ENCODE results near the gene VENTX.
"Not testable (repeated sequence)": the region's sequence is repeated elsewhere in the genome, so short reads cannot be mapped to it uniquely, and the experiment has no call there.

The VENTX gene

GRCh38 chr10:133258818-133259601 lies 21.4 kb downstream of the VENTX start:
- DNase-seq = peak; percentile 97

DNA sequence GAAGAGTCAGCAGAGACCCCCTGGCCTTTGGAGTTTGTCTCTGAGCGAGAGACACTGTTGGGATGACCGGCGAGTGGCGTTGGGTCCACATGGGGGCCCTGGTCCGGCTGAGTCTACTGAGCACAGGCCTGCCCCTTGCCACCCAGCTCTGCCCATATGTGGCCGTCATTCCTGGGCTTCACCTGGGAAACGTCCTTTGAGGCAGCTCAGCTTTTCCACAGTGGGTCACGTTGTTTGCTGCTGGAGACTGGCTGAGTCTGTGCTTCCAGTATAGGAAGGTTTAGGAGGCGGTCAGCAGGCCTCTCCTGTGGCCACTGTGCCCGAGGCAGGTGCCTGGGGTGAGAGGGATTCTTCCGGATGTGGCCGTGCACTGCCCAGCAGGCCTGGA lies 21.9 kb downstream of the VENTX start:
- DNase-seq = no peak

- DNase-seq = peak; percentile 85
Observed at GRCh38 chr10:133260895-133261725, 23.5 kb downstream of the VENTX start.

GRCh38 chr10:133261726-133262325 lies 24.2 kb downstream of the VENTX start:
- peak; percentile 86 for DNase-seq

- DNase-seq = no peak
Observed at GRCh38 chr10:133262696-133263095, 25.0 kb downstream of the VENTX start.

DNA sequence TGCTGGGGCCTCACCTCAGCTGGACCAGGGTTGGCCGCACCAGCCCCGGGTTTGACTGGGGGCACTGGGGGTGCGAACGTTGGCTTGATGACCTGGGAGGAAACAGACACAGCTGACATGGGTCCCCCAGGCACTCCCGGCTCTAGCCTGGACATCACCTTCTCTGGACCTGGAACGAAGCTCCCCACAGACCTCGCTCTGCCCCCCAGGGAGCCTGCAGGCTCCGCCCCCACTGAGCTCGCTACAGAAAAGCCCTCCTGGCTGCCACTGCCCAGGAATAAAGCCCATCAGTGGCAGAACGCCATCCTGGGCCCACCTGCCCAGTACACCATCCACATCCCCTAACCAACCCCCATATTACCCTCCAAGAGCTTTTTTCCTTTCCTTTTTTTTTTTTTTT lies 26.0 kb downstream of the VENTX start:
- DNase-seq = no peak

GRCh38 chr10:133264461-133264860 lies 26.8 kb downstream of the VENTX start:
- DNase-seq = no peak

DNA sequence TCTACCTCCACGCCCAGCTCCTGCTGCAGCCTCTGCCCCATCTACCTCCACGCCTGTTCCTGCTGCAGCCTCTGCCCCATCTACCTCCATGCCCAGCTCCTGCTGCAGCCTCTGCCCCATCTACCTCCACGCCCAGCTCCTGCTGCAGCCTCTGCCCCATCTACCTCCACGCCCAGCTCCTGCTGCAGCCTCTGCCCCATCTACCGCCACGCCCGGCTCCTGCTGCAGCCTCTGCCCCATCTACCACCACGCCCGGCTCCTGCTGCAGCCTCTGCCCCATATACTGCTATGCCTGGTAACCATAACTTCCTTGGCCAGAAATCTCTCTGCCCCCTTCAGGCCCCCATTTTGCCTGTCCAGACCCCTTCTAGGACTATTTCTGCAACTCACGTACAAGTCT lies 27.4 kb downstream of the VENTX start:
- DNase-seq = not testable (repeated sequence)

DNA sequence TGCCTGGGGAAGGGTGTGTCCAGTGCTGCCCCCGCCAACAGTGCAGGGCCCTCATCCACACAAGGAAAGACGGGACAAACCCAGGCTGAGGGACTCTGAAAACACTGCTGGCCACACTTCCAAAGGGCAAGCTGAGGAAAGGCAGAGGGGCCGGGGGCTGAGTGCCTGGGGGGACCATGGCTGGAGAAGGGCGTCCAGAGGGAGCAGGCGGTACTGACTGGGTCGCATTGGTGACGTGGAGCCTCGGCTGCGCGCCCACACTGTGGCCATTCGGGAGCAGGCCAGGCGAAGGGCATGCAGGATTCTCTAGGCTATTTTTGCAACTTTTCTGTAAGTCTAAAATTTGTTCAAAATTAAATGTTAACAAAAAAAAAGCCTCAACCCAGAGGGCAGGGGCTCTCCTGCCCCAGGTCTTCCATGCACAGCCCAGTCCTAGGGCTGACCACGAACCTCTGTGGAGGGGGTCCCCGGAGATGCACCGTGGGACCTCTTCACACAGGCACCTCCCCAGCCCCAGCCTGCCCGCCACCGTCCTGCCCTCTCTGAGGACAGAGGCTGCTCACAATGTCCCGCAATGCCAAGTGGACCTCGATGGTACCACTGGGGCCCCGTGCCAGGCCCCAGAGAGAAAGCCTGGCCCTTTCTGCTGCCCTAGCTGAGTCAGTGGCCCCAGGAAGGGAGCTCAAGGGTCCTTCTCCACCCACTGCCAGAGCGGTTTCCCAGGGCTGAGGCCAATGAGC lies 28.6 kb downstream of the VENTX start:
- DNase-seq = no peak

GRCh38 chr10:133267293-133267692 lies 29.6 kb downstream of the VENTX start:
- DNase-seq = no peak

- DNase-seq = no peak
Observed at GRCh38 chr10:133267829-133268228, 30.2 kb downstream of the VENTX start.

- DNase-seq = no peak
Observed at GRCh38 chr10:133268532-133268931, 30.9 kb downstream of the VENTX start.

DNA sequence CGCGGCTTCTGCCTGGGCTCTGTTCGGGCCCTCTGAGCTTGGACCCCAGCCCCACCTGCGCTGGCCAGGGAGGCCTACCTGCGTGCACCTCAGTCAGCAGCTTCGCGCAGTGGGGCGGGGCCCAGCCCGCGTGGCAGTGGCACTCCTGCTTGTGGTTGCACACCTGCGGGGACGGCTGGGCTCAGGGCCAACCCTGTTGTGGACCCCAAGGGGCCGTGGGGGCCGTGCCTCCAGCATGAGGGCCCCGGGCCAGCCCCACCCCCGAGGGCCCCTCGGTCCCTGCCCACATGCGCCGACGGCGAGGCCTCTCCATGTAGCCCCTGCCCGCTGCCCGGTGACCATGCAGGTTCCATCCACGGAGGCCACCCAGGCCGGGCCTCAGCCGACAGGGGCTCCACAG lies 31.7 kb downstream of the VENTX start:
- DNase-seq = no peak

- no peak for DNase-seq
Observed at GRCh38 chr10:133270204-133270603, 32.5 kb downstream of the VENTX start.

DNA sequence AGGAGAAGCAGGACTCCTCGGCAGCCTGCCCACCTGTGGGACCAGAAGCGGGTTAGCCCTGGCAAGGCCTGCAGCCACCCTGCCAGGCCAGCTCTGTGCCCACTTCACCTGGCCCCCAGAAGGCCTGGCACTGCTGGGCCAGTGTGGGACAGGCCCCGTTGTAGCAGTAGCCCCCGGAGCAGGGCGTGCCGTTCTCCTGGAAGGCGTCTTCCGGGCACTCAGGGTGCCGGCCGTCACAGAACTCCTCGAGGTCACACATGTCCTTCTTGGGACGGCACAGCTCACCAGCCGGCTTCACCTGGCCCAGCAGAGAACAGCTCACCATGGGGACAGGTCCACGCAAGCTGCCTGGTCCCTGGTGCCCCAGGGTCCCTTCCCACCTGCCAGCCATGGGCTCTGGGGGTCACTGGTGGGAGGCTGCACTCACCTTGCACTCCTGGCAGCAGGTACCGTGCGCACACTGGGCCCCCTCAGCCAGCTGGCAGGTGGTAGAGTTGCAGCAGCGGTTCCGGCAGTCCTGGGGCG lies 33.2 kb downstream of the VENTX start:
- DNase-seq = no peak

GRCh38 chr10:133271521-133272300 lies 34.1 kb downstream of the VENTX start:
- no peak for DNase-seq

DNA sequence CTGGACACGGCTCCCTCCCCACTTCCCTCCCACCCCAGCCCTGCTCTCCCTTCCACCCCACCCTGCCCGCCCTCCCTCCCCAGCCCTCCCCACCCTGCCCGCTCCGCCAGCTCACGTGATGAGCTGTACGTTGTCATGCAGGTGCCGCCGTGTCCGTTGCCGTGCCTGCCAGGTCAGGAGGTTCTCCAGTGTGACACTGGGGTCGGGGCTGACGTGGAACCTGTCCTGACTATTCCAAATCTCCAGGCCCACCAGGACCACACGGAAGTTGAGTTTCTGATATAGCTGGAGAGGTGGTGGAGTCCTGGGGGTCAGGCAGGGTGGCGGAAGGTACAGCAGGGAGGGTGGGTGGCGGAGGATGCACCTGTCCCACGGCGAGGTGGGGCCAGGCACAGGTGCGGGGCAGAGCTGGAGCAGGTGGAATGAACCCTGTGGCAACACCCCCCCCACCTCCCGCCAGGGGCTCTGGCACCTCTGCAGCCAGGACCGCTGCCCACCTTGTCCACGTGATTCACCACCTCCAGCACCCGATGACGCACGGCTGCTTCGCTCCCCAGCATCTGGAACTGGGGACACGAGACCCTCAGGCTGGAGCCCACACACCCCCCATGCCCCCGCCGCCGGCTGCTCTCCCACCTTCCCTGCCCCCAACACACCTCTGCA lies 34.8 kb downstream of the VENTX start:
- DNase-seq = no peak

DNA sequence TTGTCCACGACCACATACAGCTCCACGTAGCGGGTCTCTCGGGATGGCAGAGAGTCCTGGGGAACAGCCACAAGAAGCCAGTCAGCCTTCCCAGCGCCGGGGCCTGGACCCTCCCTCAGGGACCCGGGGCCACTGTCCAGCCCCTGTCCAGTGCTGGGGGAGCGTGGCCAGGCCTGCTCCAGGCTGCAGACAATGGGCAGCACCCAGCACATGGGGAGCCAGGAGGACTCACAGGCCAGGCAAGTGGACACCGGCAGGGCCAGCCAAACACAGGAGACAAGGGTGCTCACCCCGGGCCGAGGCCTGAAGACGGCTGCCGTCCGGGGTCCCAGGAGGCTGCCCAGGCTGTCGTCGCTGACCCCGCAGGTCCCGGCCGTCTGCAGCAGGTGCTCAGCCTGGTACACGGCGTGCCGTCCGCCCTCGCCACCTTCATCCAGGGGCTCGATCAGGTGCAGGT lies 35.3 kb downstream of the VENTX start:
- no peak for DNase-seq

DNA sequence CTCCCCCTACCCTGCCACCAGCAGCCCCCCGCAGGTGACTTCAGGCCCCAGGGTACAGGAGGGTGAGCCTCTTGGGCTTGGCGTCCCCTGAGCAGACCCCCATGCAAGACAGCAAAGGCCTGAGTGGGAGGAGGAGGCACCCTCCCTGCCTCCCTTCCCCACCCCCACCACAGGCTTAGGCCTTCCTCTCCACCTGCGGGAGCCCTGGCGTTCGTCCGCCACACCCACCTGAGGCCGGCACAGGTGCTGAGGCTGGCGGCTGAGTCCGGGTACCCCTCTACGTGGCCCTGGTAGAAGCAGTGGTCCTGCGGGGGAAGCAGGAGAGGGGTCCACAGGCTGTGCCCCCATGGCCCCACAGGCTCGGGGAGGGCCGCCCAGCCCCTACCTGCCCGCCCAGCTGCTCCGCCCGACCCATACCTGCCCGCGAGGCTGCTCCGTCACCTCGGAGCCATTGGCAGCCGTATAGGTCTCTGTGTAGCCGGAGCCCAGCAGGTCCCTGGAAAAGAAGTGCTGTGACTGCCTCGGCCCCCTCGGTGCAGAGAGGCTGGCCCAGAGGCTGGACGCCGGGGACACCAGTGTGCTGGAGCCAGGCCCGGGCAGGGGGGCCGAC lies 36.0 kb downstream of the VENTX start:
- DNase-seq = no peak

GRCh38 chr10:133274751-133275683 lies 37.4 kb downstream of the VENTX start:
- DNase-seq = peak; percentile 87

Measured in activated CD4-positive, alpha-beta T cell treated with anti-CD3 and anti-CD28 coated beads for 48 hours (primary cell).